MM.1S (cell line): Measurements from ENCODE around the gene KIAA1217.

Experiments used
- DNase-seq: peaks from one replicate; pipeline ENCODE4 v3.0.0-alpha.2; 2015
- H2AFZ ChIP-seq: fragments of 300-600 bp; sonication (generic); 2 replicates; pipeline ENCODE4 v1.6.0; 2016; ENCODE audit warnings: antibody characterized with exemption, low read length
- H3F3A ChIP-seq: fragments of 300-600 bp; sonication (generic); 2 replicates; pipeline ENCODE4 v1.6.1; 2016; ENCODE audit warnings: mild to moderate bottlenecking, antibody characterized with exemption, low read length, moderate library complexity, mixed read lengths; ENCODE audit not compliant: insufficient read depth
- H3K27ac ChIP-seq: fragments of 300-600 bp; sonication (generic); 2 replicates; pipeline ENCODE4 v1.5.1; 2016; ENCODE audit warnings: mild to moderate bottlenecking, low read length
- H3K27me3 ChIP-seq: fragments of 300-600 bp; sonication (generic); replicated peaks from 2 replicates; pipeline ENCODE4 v1.6.0; 2016; ENCODE audit warnings: low read length; ENCODE audit not compliant: insufficient read depth
- H3K36me3 ChIP-seq: fragments of 300-600 bp; sonication (generic); replicated peaks from 2 replicates; pipeline ENCODE4 v1.6.1; 2016; ENCODE audit warnings: mild to moderate bottlenecking, low read length, mixed read lengths; ENCODE audit not compliant: insufficient read depth
- H3K4me1 ChIP-seq: fragments of 300-600 bp; sonication (generic); 2 replicates; pipeline ENCODE4 v1.6.1; 2016; ENCODE audit warnings: low read length, mixed read lengths
- H3K4me2 ChIP-seq: fragments of 300-600 bp; sonication (generic); 2 replicates; pipeline ENCODE4 v1.6.0; 2016; ENCODE audit warnings: low read depth, low read length
- H3K4me3 ChIP-seq: fragments of 300-600 bp; sonication (generic); 2 replicates; pipeline ENCODE4 v1.5.1; 2016; ENCODE audit warnings: low read length, mixed read lengths
- H3K79me2 ChIP-seq: fragments of 300-600 bp; sonication (generic); 2 replicates; pipeline ENCODE4 v1.6.1; 2016; ENCODE audit warnings: mixed run types, low read length, mixed read lengths
- H3K9ac ChIP-seq: fragments of 300-600 bp; sonication (generic); 2 replicates; pipeline ENCODE4 v1.6.1; 2016; ENCODE audit warnings: low read length, mixed read lengths
- H3K9me2 ChIP-seq: fragments of 300-600 bp; sonication (generic); replicated peaks from 2 replicates; pipeline ENCODE4 v1.6.1; 2016; ENCODE audit warnings: mild to moderate bottlenecking, low read length, mixed read lengths; ENCODE audit not compliant: insufficient read depth
- H3K9me3 ChIP-seq: fragments of 300-600 bp; sonication (generic); replicated peaks from 2 replicates; pipeline ENCODE4 v1.6.1; 2016; ENCODE audit warnings: mild to moderate bottlenecking, low read length, mixed read lengths; ENCODE audit not compliant: insufficient read depth
- H4K20me1 ChIP-seq: fragments of 300-600 bp; sonication (generic); 2 replicates; pipeline ENCODE4 v1.6.1; 2016; ENCODE audit warnings: mild to moderate bottlenecking, low read length, moderate library complexity, mixed read lengths; ENCODE audit not compliant: insufficient read depth
- EZH2 ChIP-seq: fragments of 300-600 bp; sonication (generic); optimal IDR thresholded peaks from 2 replicates; pipeline ENCODE3; 2017; ENCODE audit warnings: low read depth, mild to moderate bottlenecking, antibody characterized with exemption, low read length, mixed read lengths
- EZH2phosphoT487 ChIP-seq: fragments of 300-600 bp; sonication (generic); IDR thresholded peaks from 2 replicates; pipeline ENCODE4 v1.6.1; 2018; ENCODE audit warnings: antibody characterized with exemption, low read length
- TF ChIP-seq, protein P1 (sequence below): fragments of 300-600 bp; sonication (generic); IDR thresholded peaks from 2 replicates; pipeline ENCODE4 v1.5.1; 2016; ENCODE audit warnings: antibody characterized with exemption, low read length, mixed read lengths

The KIAA1217 gene

DNA sequence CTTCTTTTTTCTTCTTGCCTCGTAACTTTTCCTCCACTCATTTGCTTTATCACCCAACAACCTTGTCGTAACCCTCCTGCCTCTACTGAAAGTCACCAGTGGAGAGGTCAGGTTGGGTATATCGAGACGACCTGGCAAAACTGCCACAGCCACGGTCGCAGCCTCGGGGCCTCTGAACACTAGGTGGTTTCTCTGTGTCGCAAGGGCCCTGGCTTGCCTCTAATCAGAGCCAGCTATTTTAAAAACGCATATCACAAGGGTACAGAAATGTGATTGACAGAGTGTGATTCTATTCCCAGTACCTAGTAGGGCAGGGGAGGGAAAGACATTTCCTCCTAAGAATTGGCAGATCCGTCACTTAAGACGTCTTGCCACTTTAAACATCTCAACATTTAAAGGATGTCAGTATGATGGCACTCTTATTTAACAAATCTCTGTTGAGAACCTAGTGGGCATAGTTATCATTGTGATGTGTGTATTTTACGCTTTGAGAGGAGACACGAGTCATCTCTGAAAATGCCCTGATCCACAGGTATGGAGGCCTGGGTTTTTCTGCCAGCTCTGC lies 317.2 kb downstream of the KIAA1217 start:
- H3F3A ChIP-seq: no peaks in the 10 kb centered on the region
- DNase-seq: no peak
- H3K36me3 ChIP-seq: no peaks in the 10 kb centered on the region
- H3K9me2 ChIP-seq: no peaks in the 10 kb centered on the region
- no peak overlapping the region for H2AFZ ChIP-seq
- TF ChIP-seq, protein P1, sequence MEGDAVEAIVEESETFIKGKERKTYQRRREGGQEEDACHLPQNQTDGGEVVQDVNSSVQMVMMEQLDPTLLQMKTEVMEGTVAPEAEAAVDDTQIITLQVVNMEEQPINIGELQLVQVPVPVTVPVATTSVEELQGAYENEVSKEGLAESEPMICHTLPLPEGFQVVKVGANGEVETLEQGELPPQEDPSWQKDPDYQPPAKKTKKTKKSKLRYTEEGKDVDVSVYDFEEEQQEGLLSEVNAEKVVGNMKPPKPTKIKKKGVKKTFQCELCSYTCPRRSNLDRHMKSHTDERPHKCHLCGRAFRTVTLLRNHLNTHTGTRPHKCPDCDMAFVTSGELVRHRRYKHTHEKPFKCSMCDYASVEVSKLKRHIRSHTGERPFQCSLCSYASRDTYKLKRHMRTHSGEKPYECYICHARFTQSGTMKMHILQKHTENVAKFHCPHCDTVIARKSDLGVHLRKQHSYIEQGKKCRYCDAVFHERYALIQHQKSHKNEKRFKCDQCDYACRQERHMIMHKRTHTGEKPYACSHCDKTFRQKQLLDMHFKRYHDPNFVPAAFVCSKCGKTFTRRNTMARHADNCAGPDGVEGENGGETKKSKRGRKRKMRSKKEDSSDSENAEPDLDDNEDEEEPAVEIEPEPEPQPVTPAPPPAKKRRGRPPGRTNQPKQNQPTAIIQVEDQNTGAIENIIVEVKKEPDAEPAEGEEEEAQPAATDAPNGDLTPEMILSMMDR: no peak
- TF ChIP-seq EZH2phosphoT487 (no peak), EZH2 (no peak)
- H3K4me2 ChIP-seq: no peak overlapping the region
- no peaks in the 10 kb centered on the region for H3K9me3 ChIP-seq
- H3K4me3 ChIP-seq: no peak overlapping the region
- H3K27me3 ChIP-seq: no peaks in the 10 kb centered on the region
- no peaks in the 10 kb centered on the region for H3K79me2 ChIP-seq
- no peaks in the 10 kb centered on the region for H3K4me1 ChIP-seq
- H3K27ac ChIP-seq: no peak overlapping the region
- no peak overlapping the region for H3K9ac ChIP-seq
- H4K20me1 ChIP-seq: no peaks in the 10 kb centered on the region

DNA sequence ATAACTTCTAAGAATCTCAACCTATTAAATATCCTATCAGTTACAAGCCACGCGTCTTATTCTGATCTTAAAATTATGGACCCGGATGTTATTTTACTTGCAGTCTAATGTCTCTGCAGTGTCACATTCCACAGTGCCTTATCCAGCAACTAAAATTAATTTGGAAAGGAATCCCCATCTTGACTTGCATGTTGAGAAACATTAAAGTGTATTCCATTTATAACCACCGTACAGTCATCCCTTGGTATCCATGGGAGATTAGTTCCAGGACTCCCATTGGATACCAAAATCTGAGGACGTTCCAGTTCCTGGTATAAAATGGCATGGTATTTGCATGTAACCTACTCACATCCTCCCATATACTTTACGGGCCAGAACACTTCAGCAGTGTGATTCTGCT lies 320.0 kb downstream of the KIAA1217 start:
- Histone ChIP-seq H3K4me1 (no peaks in the 10 kb centered on the region), H3K9me3 (no peaks in the 10 kb centered on the region), H3K27ac (no peak overlapping the region), H3K9me2 (no peaks in the 10 kb centered on the region), H3K4me2 (no peak overlapping the region), H4K20me1 (no peaks in the 10 kb centered on the region), H3K79me2 (no peaks in the 10 kb centered on the region), H3K4me3 (no peak overlapping the region), H3K9ac (no peak overlapping the region), H3K36me3 (0 out of 2 replicates have a peak, but pooled peaks cover 3% of the 10 kb centered on the region), H3F3A (no peaks in the 10 kb centered on the region), H3K27me3 (no peaks in the 10 kb centered on the region), H2AFZ (no peak overlapping the region)
- no peak for DNase-seq
- TF ChIP-seq EZH2phosphoT487: no peak
- TF ChIP-seq EZH2: no peak
- TF ChIP-seq, protein P1: no peak

DNA sequence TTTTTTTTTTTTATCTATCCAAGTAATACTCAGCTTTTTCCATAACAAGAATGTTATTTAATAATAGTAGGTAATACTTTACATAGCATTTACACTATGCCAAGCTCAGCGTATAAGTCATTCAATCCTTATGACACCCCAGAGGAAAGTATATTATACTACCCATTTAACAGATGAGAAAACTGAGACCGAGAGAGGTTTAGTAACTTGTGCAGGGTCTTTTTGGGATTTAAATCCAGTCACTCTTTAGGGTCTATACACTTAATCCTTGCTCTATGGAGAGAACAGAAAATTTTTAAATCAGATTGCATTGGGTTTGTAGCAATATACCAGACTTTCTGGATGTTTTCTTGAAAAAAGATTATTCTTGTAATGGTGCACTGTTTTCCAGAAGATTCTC lies 322.5 kb downstream of the KIAA1217 start:
- H3K4me2 ChIP-seq: no peak overlapping the region
- TF ChIP-seq EZH2phosphoT487 (no peak), EZH2 (no peak)
- TF ChIP-seq, protein P1: no peak
- H3F3A ChIP-seq: no peaks in the 10 kb centered on the region
- no peak overlapping the region for H3K27ac ChIP-seq
- H3K79me2 ChIP-seq: no peaks in the 10 kb centered on the region
- H3K9ac ChIP-seq: no peak overlapping the region
- no peak for DNase-seq
- 0 out of 2 replicates have a peak, but pooled peaks cover 3% of the 10 kb centered on the region for H3K36me3 ChIP-seq
- no peaks in the 10 kb centered on the region for H3K27me3 ChIP-seq
- no peaks in the 10 kb centered on the region for H3K9me2 ChIP-seq
- H3K4me3 ChIP-seq: no peak overlapping the region
- no peaks in the 10 kb centered on the region for H3K9me3 ChIP-seq
- H3K4me1 ChIP-seq: no peaks in the 10 kb centered on the region
- no peaks in the 10 kb centered on the region for H4K20me1 ChIP-seq
- no peak overlapping the region for H2AFZ ChIP-seq
